ENCODE measurements around the gene TEAD1. TPM values are rescaled to one million over a fixed set of nuclear protein-coding genes. Genes with fewer than 3 reads are reported as not detected.
A peak's percentile ranks its signal among the peaks of the same experiment; 100 is the strongest.

The TEAD1 gene
- total and polyA plus RNA-seq, 7 donors = 3.2 to 200 (median 155) TPM

GRCh38 chr11:12787847-12788246 lies 113.6 kb downstream of the TEAD1 start:
- H3K9me3 ChIP-seq = no peaks in the 10 kb centered on the region
- peaks cover 0 to 28% (median 18%) of the 10 kb centered on the region in 4 donors for H3K4me1 ChIP-seq
- TF ChIP-seq CTCF (IDR thresholded peaks at IDR 0.05) (no peak), POLR2A (IDR thresholded peaks at IDR 0.05) (no peak), EP300 (IDR thresholded peaks at IDR 0.05) (no peak), POLR2AphosphoS5 (IDR thresholded peaks at IDR 0.05) (no peak)
- H3K27me3 ChIP-seq = no peaks in the 10 kb centered on the region
- DNase-seq = no peak
- intact Hi-C loops (cut with DNase I) = no loop called here
- no peak overlapping the region for H3K4me3 ChIP-seq
- 84 to 88% methylated on average over 9 of the region's 9 CpGs for WGBS, 2 donors
- H3K27ac ChIP-seq = no peak overlapping the region
- no peaks in the 10 kb centered on the region for H3K36me3 ChIP-seq

GRCh38 chr11:12789054-12789453 lies 114.8 kb downstream of the TEAD1 start:
- intact Hi-C loops (cut with DNase I) = no loop called here
- H3K4me1 ChIP-seq = peaks cover 0 to 30% (median 18%) of the 10 kb centered on the region in 4 donors
- no peaks in the 10 kb centered on the region for H3K27me3 ChIP-seq
- WGBS, 2 donors = 46 to 78% methylated on average over 1 of the region's 1 CpG
- H3K9me3 ChIP-seq = no peaks in the 10 kb centered on the region
- H3K4me3 ChIP-seq = no peak overlapping the region
- no peak for DNase-seq
- TF ChIP-seq POLR2A (IDR thresholded peaks at IDR 0.05) (no peak), EP300 (IDR thresholded peaks at IDR 0.05) (no peak), POLR2AphosphoS5 (IDR thresholded peaks at IDR 0.05) (no peak), CTCF (IDR thresholded peaks at IDR 0.05) (no peak)
- H3K27ac ChIP-seq = peak overlapping the region in 2 of 4 donors; percentile 42 to 60
- no peaks in the 10 kb centered on the region for H3K36me3 ChIP-seq

- Histone ChIP-seq H3K36me3 (no peaks in the 10 kb centered on the region), H3K9me3 (no peaks in the 10 kb centered on the region), H3K27ac (peak overlapping the region in 3 of 4 donors; percentile 13 to 60 (median 42)), H3K4me1 (peaks cover 0 to 36% (median 18%) of the 10 kb centered on the region in 4 donors), H3K4me3 (no peak overlapping the region), H3K27me3 (no peaks in the 10 kb centered on the region)
- 85 to 92% methylated on average over 9 of the region's 9 CpGs for WGBS, 2 donors
- no peak for TF ChIP-seq CTCF (IDR thresholded peaks at IDR 0.05)
- no peak for TF ChIP-seq POLR2AphosphoS5 (IDR thresholded peaks at IDR 0.05)
- no peak for TF ChIP-seq POLR2A (IDR thresholded peaks at IDR 0.05)
- TF ChIP-seq EP300 (IDR thresholded peaks at IDR 0.05) = no peak
- DNase-seq = no peak
- intact Hi-C loops (cut with DNase I) = no loop called here
Measured at GRCh38 chr11:12789596-12790215, 115.5 kb downstream of the TEAD1 start.

GRCh38 chr11:12790861-12791616 lies 116.8 kb downstream of the TEAD1 start:
- peaks cover 0 to 39% (median 18%) of the 10 kb centered on the region in 4 donors for H3K4me1 ChIP-seq

More at GRCh38 chr11:12790861-12791616, 116.8 kb downstream of the TEAD1 start:
- Histone ChIP-seq H3K27me3 (no peaks in the 10 kb centered on the region), H3K36me3 (no peaks in the 10 kb centered on the region), H3K27ac (peak overlapping the region in 1 of 4 donors; percentile 40), H3K9me3 (no peaks in the 10 kb centered on the region), H3K4me3 (no peak overlapping the region)
- 76 to 78% methylated on average over 5 of the region's 5 CpGs for WGBS, 2 donors
- no peak for DNase-seq
- intact Hi-C loops (cut with DNase I) = no loop called here
- TF ChIP-seq EP300 (IDR thresholded peaks at IDR 0.05) (no peak), POLR2AphosphoS5 (IDR thresholded peaks at IDR 0.05) (no peak), POLR2A (IDR thresholded peaks at IDR 0.05) (no peak), CTCF (IDR thresholded peaks at IDR 0.05) (no peak)
